Measurements from ENCODE around the gene LMAN2L.
"Not testable (repeated sequence)": the region's sequence is repeated elsewhere in the genome, so short reads cannot be mapped to it uniquely, and the experiment has no call there.

Gene LMAN2L

GRCh38 chr2:96668771-96669170 lies 71.1 kb downstream of the LMAN2L start:
- TF ChIP-seq, protein P1, sequence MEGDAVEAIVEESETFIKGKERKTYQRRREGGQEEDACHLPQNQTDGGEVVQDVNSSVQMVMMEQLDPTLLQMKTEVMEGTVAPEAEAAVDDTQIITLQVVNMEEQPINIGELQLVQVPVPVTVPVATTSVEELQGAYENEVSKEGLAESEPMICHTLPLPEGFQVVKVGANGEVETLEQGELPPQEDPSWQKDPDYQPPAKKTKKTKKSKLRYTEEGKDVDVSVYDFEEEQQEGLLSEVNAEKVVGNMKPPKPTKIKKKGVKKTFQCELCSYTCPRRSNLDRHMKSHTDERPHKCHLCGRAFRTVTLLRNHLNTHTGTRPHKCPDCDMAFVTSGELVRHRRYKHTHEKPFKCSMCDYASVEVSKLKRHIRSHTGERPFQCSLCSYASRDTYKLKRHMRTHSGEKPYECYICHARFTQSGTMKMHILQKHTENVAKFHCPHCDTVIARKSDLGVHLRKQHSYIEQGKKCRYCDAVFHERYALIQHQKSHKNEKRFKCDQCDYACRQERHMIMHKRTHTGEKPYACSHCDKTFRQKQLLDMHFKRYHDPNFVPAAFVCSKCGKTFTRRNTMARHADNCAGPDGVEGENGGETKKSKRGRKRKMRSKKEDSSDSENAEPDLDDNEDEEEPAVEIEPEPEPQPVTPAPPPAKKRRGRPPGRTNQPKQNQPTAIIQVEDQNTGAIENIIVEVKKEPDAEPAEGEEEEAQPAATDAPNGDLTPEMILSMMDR (IDR thresholded peaks at IDR 0.05; ENCODE audit: control insufficient read depth, extremely low read depth, insufficient read depth), result no peak
- no peak for DNase-seq (ENCODE audit: low read depth)
- no peak overlapping the region for H3K4me3 ChIP-seq (ENCODE audit: low read depth, low read length)

GRCh38 chr2:96665717-96666116 lies 74.1 kb downstream of the LMAN2L start:
- not testable (repeated sequence) for DNase-seq (ENCODE audit: low read depth); H3K4me3 ChIP-seq (ENCODE audit: low read depth, low read length)

- DNase-seq (ENCODE audit: low read depth), result no peak
- TF ChIP-seq, protein P1 (IDR thresholded peaks at IDR 0.05; ENCODE audit: control insufficient read depth, extremely low read depth, insufficient read depth), result no peak
- H3K4me3 ChIP-seq (ENCODE audit: low read depth, low read length), result no peak overlapping the region
Observed at GRCh38 chr2:96665083-96665569, 74.7 kb downstream of the LMAN2L start.

DNA sequence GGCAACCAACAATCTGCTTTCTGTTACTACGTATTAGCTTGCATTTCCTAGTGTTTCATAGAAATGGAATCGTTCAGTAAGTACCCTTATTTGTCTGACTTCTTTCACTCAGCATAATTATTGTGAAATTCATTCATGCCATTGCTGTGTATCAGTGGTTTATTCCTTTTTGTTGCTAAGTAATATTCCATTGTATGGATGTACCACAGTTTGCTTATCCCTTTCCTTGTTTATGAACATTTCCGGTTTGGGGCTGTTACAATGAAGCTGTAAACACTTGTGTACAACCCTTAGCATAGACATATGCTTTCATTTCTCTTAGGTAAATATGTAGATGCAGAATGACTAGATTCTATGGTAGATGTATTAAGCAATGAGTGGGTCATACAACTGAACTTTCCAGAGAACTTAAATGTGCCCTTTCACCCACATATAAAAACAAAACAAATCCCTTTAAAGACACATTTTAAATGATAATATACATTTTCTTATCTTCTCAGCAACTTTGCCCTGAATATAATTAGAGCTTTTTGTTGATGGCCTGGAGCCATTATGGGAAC lies 75.4 kb downstream of the LMAN2L start:
- H3K4me3 ChIP-seq (ENCODE audit: low read depth, low read length), result no peak overlapping the region
- DNase-seq (ENCODE audit: low read depth), result no peak
- TF ChIP-seq, protein P1 (IDR thresholded peaks at IDR 0.05; ENCODE audit: control insufficient read depth, extremely low read depth, insufficient read depth), result no peak

DNA sequence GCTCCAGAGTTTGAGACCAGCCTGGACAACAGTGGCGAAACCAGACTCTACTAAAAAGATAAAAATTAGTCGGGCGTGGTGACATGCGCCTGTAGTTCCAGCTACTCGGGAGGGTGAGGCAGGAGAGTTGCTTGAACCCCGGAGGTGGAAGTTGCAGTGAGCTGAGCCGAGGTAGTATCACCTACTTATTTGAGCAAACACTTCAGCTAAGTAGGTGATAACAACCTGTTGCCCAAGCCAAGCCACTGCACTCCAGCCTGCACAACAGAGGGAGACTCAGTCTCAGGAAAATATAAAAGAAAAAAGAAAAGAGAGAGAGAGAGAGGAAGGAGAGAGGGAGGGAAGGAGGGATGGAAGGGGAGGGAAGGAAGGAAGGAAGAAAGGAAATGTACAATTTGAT lies 76.0 kb downstream of the LMAN2L start:
- no peak overlapping the region for H3K4me3 ChIP-seq (ENCODE audit: low read depth, low read length)
- TF ChIP-seq, protein P1 (IDR thresholded peaks at IDR 0.05; ENCODE audit: control insufficient read depth, extremely low read depth, insufficient read depth), result no peak
- DNase-seq (ENCODE audit: low read depth), result no peak

GRCh38 chr2:96663177-96663576 lies 76.7 kb downstream of the LMAN2L start:
- H3K4me3 ChIP-seq (ENCODE audit: low read depth, low read length), result no peak overlapping the region
- DNase-seq (ENCODE audit: low read depth), result peak; percentile 56
- TF ChIP-seq, protein P1 (IDR thresholded peaks at IDR 0.05; ENCODE audit: control insufficient read depth, extremely low read depth, insufficient read depth), result no peak

DNA sequence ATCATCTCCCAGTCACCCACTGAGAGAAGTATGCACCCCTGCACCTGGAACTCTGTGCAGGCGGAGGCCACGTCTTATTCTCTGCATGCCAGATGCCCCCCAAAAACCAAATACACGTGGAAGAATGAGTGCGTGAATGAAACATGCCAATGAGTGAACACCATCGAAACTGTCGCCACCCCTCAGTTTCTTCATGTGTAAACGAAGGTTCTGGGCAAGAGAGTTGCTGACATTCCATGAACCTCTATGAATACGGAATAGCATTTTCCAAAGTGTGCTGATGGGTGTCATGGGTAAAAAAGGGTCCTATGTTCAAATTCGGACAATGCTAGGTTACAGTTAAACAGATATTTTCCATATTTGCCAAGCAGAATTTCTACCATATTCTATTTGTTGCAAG lies 77.5 kb downstream of the LMAN2L start:
- DNase-seq (ENCODE audit: low read depth), result no peak
- H3K4me3 ChIP-seq (ENCODE audit: low read depth, low read length), result no peak overlapping the region
- TF ChIP-seq, protein P1 (IDR thresholded peaks at IDR 0.05; ENCODE audit: control insufficient read depth, extremely low read depth, insufficient read depth), result no peak
